Activated T-helper 17 cell treated with anti-CD3 and anti-CD28 coated beads, Interleukin-2, amount 50 U/mL, for 72 hours (primary cell): ENCODE measurements around the gene MYO5A. TPM values are rescaled to one million over a fixed set of nuclear protein-coding genes. Genes with fewer than 3 reads are reported as not detected.
"Not testable (repeated sequence)": the region's sequence is repeated elsewhere in the genome, so short reads cannot be mapped to it uniquely, and the experiment has no call there.

Experiments used
- ATAC-seq: fragments of 150-1000 bp; cut with Tn5 transposase; replicated peaks from 2 replicates; pipeline ENCODE4 v1.10.0; 2021; ENCODE audit warnings: mild to moderate bottlenecking, moderate library complexity
- H3K27ac Mint-ChIP-seq: one replicate; pipeline ENCODE4 v1.8.0; 2022; ENCODE audit warnings: mixed read lengths
- H3K27me3 Mint-ChIP-seq: one replicate; pipeline ENCODE4 v1.8.0; 2022; ENCODE audit warnings: mixed read lengths
- H3K36me3 Mint-ChIP-seq: one replicate; pipeline ENCODE4 v1.8.0; 2022; ENCODE audit warnings: low read depth, mild to moderate bottlenecking, mixed read lengths
- H3K4me1 Mint-ChIP-seq: one replicate; pipeline ENCODE4 v1.8.0; 2022; ENCODE audit warnings: mixed read lengths
- H3K4me3 Mint-ChIP-seq: one replicate; pipeline ENCODE4 v1.8.0; 2022; ENCODE audit warnings: mild to moderate bottlenecking, mixed read lengths
- H3K9me3 Mint-ChIP-seq: one replicate; pipeline ENCODE4 v1.8.0; 2022; ENCODE audit warnings: mixed read lengths
- total RNA-seq, 2 donors: library from RNA; stranded (reverse); gene quantifications; one replicate each; pipeline ENCODE4 v1.2.3, GENCODE V29; 2022

MYO5A gene
- total RNA-seq, 2 donors from 2014 or later: 33.1 to 59.3 TPM

- H3K9me3 Mint-ChIP-seq: no peaks in the 10 kb centered on the region
- H3K27ac Mint-ChIP-seq: peak overlapping the region; percentile 25
- no peak overlapping the region for H3K4me3 Mint-ChIP-seq
- no peaks in the 10 kb centered on the region for H3K36me3 Mint-ChIP-seq
- ATAC-seq: no peak
- H3K27me3 Mint-ChIP-seq: no peaks in the 10 kb centered on the region
- H3K4me1 Mint-ChIP-seq: peaks cover 47% of the 10 kb centered on the region
Observed at GRCh38 chr15:52441841-52442240, 86.8 kb downstream of the MYO5A start.

GRCh38 chr15:52440946-52441345 lies 87.7 kb downstream of the MYO5A start:
- H3K27me3 Mint-ChIP-seq: no peaks in the 10 kb centered on the region
- no peak for ATAC-seq
- H3K9me3 Mint-ChIP-seq: no peaks in the 10 kb centered on the region
- peaks cover 50% of the 10 kb centered on the region for H3K4me1 Mint-ChIP-seq
- no peaks in the 10 kb centered on the region for H3K36me3 Mint-ChIP-seq
- peak overlapping the region; percentile 78 for H3K27ac Mint-ChIP-seq
- peak overlapping the region; percentile 22 for H3K4me3 Mint-ChIP-seq

- H3K9me3 Mint-ChIP-seq: no peaks in the 10 kb centered on the region
- H3K27ac Mint-ChIP-seq: peak overlapping the region; percentile 78
- H3K4me3 Mint-ChIP-seq: peak overlapping the region; percentile 22
- no peaks in the 10 kb centered on the region for H3K36me3 Mint-ChIP-seq
- ATAC-seq: peak; percentile 94
- H3K27me3 Mint-ChIP-seq: no peaks in the 10 kb centered on the region
- H3K4me1 Mint-ChIP-seq: peaks cover 46% of the 10 kb centered on the region
Observed at GRCh38 chr15:52440414-52440813, 88.3 kb downstream of the MYO5A start.

- H3K36me3 Mint-ChIP-seq: no peaks in the 10 kb centered on the region
- no peak overlapping the region for H3K4me3 Mint-ChIP-seq
- H3K4me1 Mint-ChIP-seq: peaks cover 42% of the 10 kb centered on the region
- H3K9me3 Mint-ChIP-seq: no peaks in the 10 kb centered on the region
- ATAC-seq: no peak
- H3K27ac Mint-ChIP-seq: peak overlapping the region; percentile 32
- no peaks in the 10 kb centered on the region for H3K27me3 Mint-ChIP-seq
Observed at GRCh38 chr15:52439470-52439869, 89.2 kb downstream of the MYO5A start.

- H3K4me3 Mint-ChIP-seq, H3K36me3 Mint-ChIP-seq, H3K27me3 Mint-ChIP-seq, ATAC-seq, H3K9me3 Mint-ChIP-seq: not testable (repeated sequence)
- Mint-ChIP-seq H3K27ac (peak overlapping the region; percentile 32), H3K4me1 (peaks cover 42% of the 10 kb centered on the region)
Observed at GRCh38 chr15:52439042-52439441, 89.6 kb downstream of the MYO5A start.

GRCh38 chr15:52438047-52438446 lies 90.6 kb downstream of the MYO5A start:
- Mint-ChIP-seq H3K4me3 (peak overlapping the region; percentile 20), H3K9me3 (no peaks in the 10 kb centered on the region), H3K27me3 (no peaks in the 10 kb centered on the region), H3K36me3 (no peaks in the 10 kb centered on the region), H3K27ac (peak overlapping the region; percentile 32), H3K4me1 (peaks cover 42% of the 10 kb centered on the region)
- no peak for ATAC-seq

GRCh38 chr15:52437646-52438045 lies 91.0 kb downstream of the MYO5A start:
- Mint-ChIP-seq H3K27me3 (no peaks in the 10 kb centered on the region), H3K4me3 (peak overlapping the region; percentile 20), H3K36me3 (peaks cover 4% of the 10 kb centered on the region), H3K4me1 (peaks cover 45% of the 10 kb centered on the region), H3K27ac (peak overlapping the region; percentile 32), H3K9me3 (no peaks in the 10 kb centered on the region)
- no peak for ATAC-seq

- ATAC-seq: no peak
- H3K4me1 Mint-ChIP-seq: peaks cover 43% of the 10 kb centered on the region
- no peak overlapping the region for H3K27ac Mint-ChIP-seq
- peaks cover 8% of the 10 kb centered on the region for H3K36me3 Mint-ChIP-seq
- no peak overlapping the region for H3K4me3 Mint-ChIP-seq
- H3K27me3 Mint-ChIP-seq: no peaks in the 10 kb centered on the region
- no peaks in the 10 kb centered on the region for H3K9me3 Mint-ChIP-seq
Observed at GRCh38 chr15:52436981-52437380, 91.7 kb downstream of the MYO5A start.

- Mint-ChIP-seq H3K4me1 (peaks cover 29% of the 10 kb centered on the region), H3K4me3 (no peak overlapping the region), H3K9me3 (no peaks in the 10 kb centered on the region), H3K27me3 (no peaks in the 10 kb centered on the region), H3K27ac (no peak overlapping the region), H3K36me3 (peaks cover 8% of the 10 kb centered on the region)
- no peak for ATAC-seq
Observed at GRCh38 chr15:52434885-52435284, 93.8 kb downstream of the MYO5A start.

GRCh38 chr15:52428297-52428696 lies 100.4 kb downstream of the MYO5A start:
- Mint-ChIP-seq H3K9me3 (no peaks in the 10 kb centered on the region), H3K36me3 (peaks cover 54% of the 10 kb centered on the region), H3K27ac (no peak overlapping the region), H3K27me3 (no peaks in the 10 kb centered on the region), H3K4me3 (no peak overlapping the region), H3K4me1 (peaks cover 5% of the 10 kb centered on the region)
- no peak for ATAC-seq

GRCh38 chr15:52427804-52428203 lies 100.9 kb downstream of the MYO5A start:
- no peaks in the 10 kb centered on the region for H3K9me3 Mint-ChIP-seq
- no peaks in the 10 kb centered on the region for H3K27me3 Mint-ChIP-seq
- peaks cover 4% of the 10 kb centered on the region for H3K4me1 Mint-ChIP-seq
- H3K27ac Mint-ChIP-seq: no peak overlapping the region
- no peak overlapping the region for H3K4me3 Mint-ChIP-seq
- H3K36me3 Mint-ChIP-seq: peaks cover 56% of the 10 kb centered on the region
- ATAC-seq: peak; percentile 86

- Mint-ChIP-seq H3K27ac (no peak overlapping the region), H3K9me3 (no peaks in the 10 kb centered on the region), H3K27me3 (no peaks in the 10 kb centered on the region), H3K4me3 (no peak overlapping the region), H3K4me1 (no peaks in the 10 kb centered on the region), H3K36me3 (peaks cover 55% of the 10 kb centered on the region)
- ATAC-seq: no peak
Observed at GRCh38 chr15:52424856-52425431, 103.7 kb downstream of the MYO5A start.

- ATAC-seq: no peak
- Mint-ChIP-seq H3K27me3 (no peaks in the 10 kb centered on the region), H3K4me3 (no peak overlapping the region), H3K27ac (no peak overlapping the region), H3K36me3 (peaks cover 50% of the 10 kb centered on the region), H3K4me1 (no peaks in the 10 kb centered on the region), H3K9me3 (no peaks in the 10 kb centered on the region)
Observed at GRCh38 chr15:52423852-52424251, 104.8 kb downstream of the MYO5A start.

- Mint-ChIP-seq H3K27ac (no peak overlapping the region), H3K36me3 (peaks cover 37% of the 10 kb centered on the region), H3K4me3 (no peak overlapping the region), H3K4me1 (peaks cover 11% of the 10 kb centered on the region), H3K9me3 (no peaks in the 10 kb centered on the region), H3K27me3 (no peaks in the 10 kb centered on the region)
- ATAC-seq: no peak
Observed at GRCh38 chr15:52422001-52422400, 106.7 kb downstream of the MYO5A start.

GRCh38 chr15:52421029-52421428 lies 107.7 kb downstream of the MYO5A start:
- Mint-ChIP-seq H3K27ac (no peak overlapping the region), H3K27me3 (no peaks in the 10 kb centered on the region), H3K4me3 (no peak overlapping the region), H3K4me1 (peaks cover 11% of the 10 kb centered on the region), H3K9me3 (no peaks in the 10 kb centered on the region), H3K36me3 (peaks cover 35% of the 10 kb centered on the region)
- no peak for ATAC-seq

- Mint-ChIP-seq H3K27ac (no peak overlapping the region), H3K9me3 (no peaks in the 10 kb centered on the region), H3K4me1 (peaks cover 11% of the 10 kb centered on the region), H3K27me3 (no peaks in the 10 kb centered on the region), H3K4me3 (no peak overlapping the region), H3K36me3 (peaks cover 36% of the 10 kb centered on the region)
- ATAC-seq: no peak
Observed at GRCh38 chr15:52419494-52419893, 109.2 kb downstream of the MYO5A start.
